SK-N-SH treated with all-trans-retinoic acid at 6 μM for 48 hours (cell line): ENCODE measurements around the gene INHBB.

Experiments
- ATAC-seq: fragments of 200-7000 bp; cut with Tn5 transposase; 3 replicates; pipeline ENCODE4 v1.9.1; 2020; ENCODE audit warnings: mild to moderate bottlenecking, moderate library complexity
- ARNTL ChIP-seq: fragments of 450-650 bp; formaldehyde crosslinking; IDR thresholded peaks from 2 replicates; pipeline ENCODE4 v1.5.0; 2020; ENCODE audit warnings: low read depth, mild to moderate bottlenecking, moderate library complexity, borderline replicate concordance
- BACH2 ChIP-seq: fragments of 250-450 bp; sonication (Bioruptor Pico); IDR thresholded peaks from 2 replicates; pipeline ENCODE4 v1.9.0; 2021; ENCODE audit warnings: mild to moderate bottlenecking, borderline replicate concordance
- CSDC2 ChIP-seq: fragments of 250-450 bp; sonication (Bioruptor Pico); IDR thresholded peaks from 2 replicates; pipeline ENCODE4 v1.5.0; 2020; ENCODE audit warnings: mild to moderate bottlenecking, moderate library complexity
- GLIS3 ChIP-seq: fragments of 250-450 bp; sonication (Bioruptor Pico); IDR thresholded peaks from 2 replicates; pipeline ENCODE4 v1.5.0; 2020; ENCODE audit warnings: mild to moderate bottlenecking, moderate library complexity
- ISL1 ChIP-seq: fragments of 250-450 bp; sonication (Bioruptor Pico); IDR thresholded peaks from 2 replicates; pipeline ENCODE4 v2.1.2; 2022; ENCODE audit warnings: mild to moderate bottlenecking, moderate library complexity
- PPARA ChIP-seq: fragments of 250-450 bp; sonication (Bioruptor Pico); IDR thresholded peaks from 2 replicates; pipeline ENCODE4 v1.5.0; 2020; ENCODE audit warnings: mild to moderate bottlenecking, borderline replicate concordance
- SNAI2 ChIP-seq: fragments of 250-450 bp; sonication (Bioruptor Pico); IDR thresholded peaks from 2 replicates; pipeline ENCODE4 v1.5.0; 2020; ENCODE audit warnings: mild to moderate bottlenecking, moderate library complexity
- TOX ChIP-seq: fragments of 250-450 bp; sonication (Bioruptor Pico); IDR thresholded peaks from 2 replicates; pipeline ENCODE4 v1.8.0; 2021; ENCODE audit warnings: mild to moderate bottlenecking, moderate library complexity, borderline replicate concordance
- ZC3H10 ChIP-seq: fragments of 250-450 bp; sonication (Bioruptor Pico); IDR thresholded peaks from 2 replicates; pipeline ENCODE4 v1.5.1; 2021; ENCODE audit warnings: mild to moderate bottlenecking, moderate library complexity
- ZFP30 ChIP-seq: fragments of 450-650 bp; formaldehyde crosslinking; IDR thresholded peaks from 2 replicates; pipeline ENCODE4 v1.5.0; 2022; ENCODE audit warnings: mild to moderate bottlenecking, moderate library complexity
- ZNF565 ChIP-seq: fragments of 450-650 bp; formaldehyde crosslinking; conservative IDR thresholded peaks from 2 replicates; pipeline ENCODE4 v1.5.0; 2020; ENCODE audit warnings: low read depth, mild to moderate bottlenecking, moderate library complexity
- ZNF8 ChIP-seq: fragments of 450-650 bp; formaldehyde crosslinking; IDR thresholded peaks from 2 replicates; pipeline ENCODE4 v1.5.0; 2020; ENCODE audit warnings: mild to moderate bottlenecking, moderate library complexity
- TF ChIP-seq, protein P1 (sequence below): fragments of 250-450 bp; sonication (Bioruptor Pico); IDR thresholded peaks from 2 replicates; pipeline ENCODE4 v1.5.1; 2020; ENCODE audit warnings: low read depth, mild to moderate bottlenecking, moderate library complexity
- TF ChIP-seq, protein P2 (sequence below): fragments of 250-450 bp; sonication (Bioruptor Pico); IDR thresholded peaks from 2 replicates; pipeline ENCODE4 v1.8.0; 2020; ENCODE audit warnings: mild to moderate bottlenecking, moderate library complexity, borderline replicate concordance
- TF ChIP-seq, protein P3 (sequence below): fragments of 250-450 bp; sonication (Bioruptor Pico); IDR thresholded peaks from 2 replicates; pipeline ENCODE4 v1.8.0; 2021; ENCODE audit warnings: low read depth, mild to moderate bottlenecking, moderate library complexity, borderline replicate concordance
- TF ChIP-seq, protein P4 (sequence below): fragments of 250-450 bp; sonication (Bioruptor Pico); IDR thresholded peaks from 2 replicates; pipeline ENCODE4 v1.5.1; 2021; ENCODE audit warnings: mild to moderate bottlenecking, moderate library complexity
- TF ChIP-seq, protein P5 (sequence below): fragments of 250-450 bp; sonication (Bioruptor Pico); IDR thresholded peaks from 2 replicates; pipeline ENCODE4 v1.5.0; 2020; ENCODE audit warnings: mild to moderate bottlenecking, moderate library complexity

Gene INHBB

DNA sequence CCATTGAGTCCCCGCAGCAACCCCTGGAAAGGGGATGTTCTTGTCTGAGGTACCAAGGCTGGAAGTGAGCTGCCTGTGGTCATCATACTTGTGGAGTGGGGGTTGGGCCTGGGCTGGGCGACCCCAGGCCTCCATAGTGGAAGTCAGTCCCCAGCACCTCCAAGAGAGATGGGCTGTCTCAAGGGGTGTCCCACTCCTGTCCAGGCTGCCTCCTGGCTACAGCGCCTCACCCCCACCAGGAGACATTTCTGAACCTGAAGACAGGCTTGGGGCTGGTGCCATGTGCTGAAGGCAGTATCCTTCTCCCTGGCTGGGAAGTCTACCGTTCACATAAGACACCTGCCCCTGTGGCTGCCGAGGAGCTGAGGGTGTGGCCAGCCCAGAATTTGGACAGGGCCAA, 28.9 kb downstream of the INHBB start:
- TF ChIP-seq ISL1 (CRISPR knock-in tag) (no peak), GLIS3 (CRISPR knock-in tag) (no peak), ZNF8 (CRISPR knock-in tag) (no peak), ZFP30 (no peak), BACH2 (CRISPR knock-in tag) (no peak), PPARA (no peak), SNAI2 (CRISPR knock-in tag) (no peak), CSDC2 (no peak), ZC3H10 (CRISPR knock-in tag) (no peak), ARNTL (CRISPR knock-in tag) (no peak), TOX (CRISPR knock-in tag) (no peak)
- TF ChIP-seq, protein P1, sequence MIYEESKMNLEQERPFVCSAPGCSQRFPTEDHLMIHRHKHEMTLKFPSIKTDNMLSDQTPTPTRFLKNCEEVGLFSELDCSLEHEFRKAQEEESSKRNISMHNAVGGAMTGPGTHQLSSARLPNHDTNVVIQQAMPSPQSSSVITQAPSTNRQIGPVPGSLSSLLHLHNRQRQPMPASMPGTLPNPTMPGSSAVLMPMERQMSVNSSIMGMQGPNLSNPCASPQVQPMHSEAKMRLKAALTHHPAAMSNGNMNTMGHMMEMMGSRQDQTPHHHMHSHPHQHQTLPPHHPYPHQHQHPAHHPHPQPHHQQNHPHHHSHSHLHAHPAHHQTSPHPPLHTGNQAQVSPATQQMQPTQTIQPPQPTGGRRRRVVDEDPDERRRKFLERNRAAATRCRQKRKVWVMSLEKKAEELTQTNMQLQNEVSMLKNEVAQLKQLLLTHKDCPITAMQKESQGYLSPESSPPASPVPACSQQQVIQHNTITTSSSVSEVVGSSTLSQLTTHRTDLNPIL (CRISPR knock-in tag), result no peak
- TF ChIP-seq, protein P2, sequence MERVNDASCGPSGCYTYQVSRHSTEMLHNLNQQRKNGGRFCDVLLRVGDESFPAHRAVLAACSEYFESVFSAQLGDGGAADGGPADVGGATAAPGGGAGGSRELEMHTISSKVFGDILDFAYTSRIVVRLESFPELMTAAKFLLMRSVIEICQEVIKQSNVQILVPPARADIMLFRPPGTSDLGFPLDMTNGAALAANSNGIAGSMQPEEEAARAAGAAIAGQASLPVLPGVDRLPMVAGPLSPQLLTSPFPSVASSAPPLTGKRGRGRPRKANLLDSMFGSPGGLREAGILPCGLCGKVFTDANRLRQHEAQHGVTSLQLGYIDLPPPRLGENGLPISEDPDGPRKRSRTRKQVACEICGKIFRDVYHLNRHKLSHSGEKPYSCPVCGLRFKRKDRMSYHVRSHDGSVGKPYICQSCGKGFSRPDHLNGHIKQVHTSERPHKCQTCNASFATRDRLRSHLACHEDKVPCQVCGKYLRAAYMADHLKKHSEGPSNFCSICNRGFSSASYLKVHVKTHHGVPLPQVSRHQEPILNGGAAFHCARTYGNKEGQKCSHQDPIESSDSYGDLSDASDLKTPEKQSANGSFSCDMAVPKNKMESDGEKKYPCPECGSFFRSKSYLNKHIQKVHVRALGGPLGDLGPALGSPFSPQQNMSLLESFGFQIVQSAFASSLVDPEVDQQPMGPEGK (CRISPR knock-in tag), result no peak
- TF ChIP-seq, protein P3, sequence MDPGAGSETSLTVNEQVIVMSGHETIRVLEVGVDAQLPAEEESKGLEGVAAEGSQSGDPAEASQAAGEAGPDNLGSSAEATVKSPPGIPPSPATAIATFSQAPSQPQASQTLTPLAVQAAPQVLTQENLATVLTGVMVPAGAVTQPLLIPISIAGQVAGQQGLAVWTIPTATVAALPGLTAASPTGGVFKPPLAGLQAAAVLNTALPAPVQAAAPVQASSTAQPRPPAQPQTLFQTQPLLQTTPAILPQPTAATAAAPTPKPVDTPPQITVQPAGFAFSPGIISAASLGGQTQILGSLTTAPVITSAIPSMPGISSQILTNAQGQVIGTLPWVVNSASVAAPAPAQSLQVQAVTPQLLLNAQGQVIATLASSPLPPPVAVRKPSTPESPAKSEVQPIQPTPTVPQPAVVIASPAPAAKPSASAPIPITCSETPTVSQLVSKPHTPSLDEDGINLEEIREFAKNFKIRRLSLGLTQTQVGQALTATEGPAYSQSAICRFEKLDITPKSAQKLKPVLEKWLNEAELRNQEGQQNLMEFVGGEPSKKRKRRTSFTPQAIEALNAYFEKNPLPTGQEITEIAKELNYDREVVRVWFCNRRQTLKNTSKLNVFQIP (CRISPR knock-in tag), result no peak
- TF ChIP-seq, protein P4, sequence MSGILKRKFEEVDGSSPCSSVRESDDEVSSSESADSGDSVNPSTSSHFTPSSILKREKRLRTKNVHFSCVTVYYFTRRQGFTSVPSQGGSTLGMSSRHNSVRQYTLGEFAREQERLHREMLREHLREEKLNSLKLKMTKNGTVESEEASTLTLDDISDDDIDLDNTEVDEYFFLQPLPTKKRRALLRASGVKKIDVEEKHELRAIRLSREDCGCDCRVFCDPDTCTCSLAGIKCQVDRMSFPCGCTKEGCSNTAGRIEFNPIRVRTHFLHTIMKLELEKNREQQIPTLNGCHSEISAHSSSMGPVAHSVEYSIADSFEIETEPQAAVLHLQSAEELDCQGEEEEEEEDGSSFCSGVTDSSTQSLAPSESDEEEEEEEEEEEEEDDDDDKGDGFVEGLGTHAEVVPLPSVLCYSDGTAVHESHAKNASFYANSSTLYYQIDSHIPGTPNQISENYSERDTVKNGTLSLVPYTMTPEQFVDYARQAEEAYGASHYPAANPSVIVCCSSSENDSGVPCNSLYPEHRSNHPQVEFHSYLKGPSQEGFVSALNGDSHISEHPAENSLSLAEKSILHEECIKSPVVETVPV, result no peak
- TF ChIP-seq, all 23 proteins: peak for 0
- ATAC-seq, result no peak

DNA sequence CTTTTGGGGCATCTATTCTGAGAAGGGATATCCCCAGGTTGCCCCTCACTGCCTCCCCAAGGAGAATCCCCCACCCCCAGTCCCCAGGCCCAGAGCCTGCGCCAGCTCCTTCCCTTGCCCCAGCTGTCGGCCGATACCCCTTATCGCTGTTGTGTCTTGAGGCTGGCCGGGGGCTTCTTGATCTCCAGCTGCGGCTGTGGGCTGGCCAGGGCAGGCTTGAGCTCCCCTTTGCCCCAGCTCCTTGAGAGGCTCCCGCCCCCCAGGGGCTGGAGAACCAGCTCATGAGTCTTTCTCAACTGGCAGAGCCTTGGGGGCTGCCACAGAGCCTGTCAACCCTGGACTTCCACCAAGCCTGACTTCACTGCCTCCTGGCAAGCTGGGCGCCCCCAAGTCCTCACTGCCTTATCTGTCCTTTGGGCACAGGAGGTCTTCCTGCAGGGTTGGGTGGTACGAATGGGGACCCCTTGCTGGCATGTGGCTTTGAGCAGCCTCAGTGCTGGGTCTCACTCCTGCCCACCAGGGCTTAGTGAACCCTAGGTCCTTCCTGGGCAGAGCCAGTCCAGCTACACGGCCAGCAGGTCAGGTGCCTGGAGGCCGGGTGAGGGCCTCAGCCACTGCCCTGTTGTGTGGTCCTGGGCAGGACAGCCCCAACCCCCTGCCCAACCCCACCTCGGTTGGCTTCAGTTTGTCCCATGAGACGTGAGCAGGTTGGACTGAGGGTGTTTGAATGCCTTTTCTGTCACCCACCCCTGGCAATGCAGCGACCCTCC, 29.5 kb downstream of the INHBB start:
- TF ChIP-seq ZNF565 (CRISPR knock-in tag) (no peak), GLIS3 (CRISPR knock-in tag) (no peak)
- TF ChIP-seq, all 23 proteins: peak for 0
- no peak for ATAC-seq

DNA sequence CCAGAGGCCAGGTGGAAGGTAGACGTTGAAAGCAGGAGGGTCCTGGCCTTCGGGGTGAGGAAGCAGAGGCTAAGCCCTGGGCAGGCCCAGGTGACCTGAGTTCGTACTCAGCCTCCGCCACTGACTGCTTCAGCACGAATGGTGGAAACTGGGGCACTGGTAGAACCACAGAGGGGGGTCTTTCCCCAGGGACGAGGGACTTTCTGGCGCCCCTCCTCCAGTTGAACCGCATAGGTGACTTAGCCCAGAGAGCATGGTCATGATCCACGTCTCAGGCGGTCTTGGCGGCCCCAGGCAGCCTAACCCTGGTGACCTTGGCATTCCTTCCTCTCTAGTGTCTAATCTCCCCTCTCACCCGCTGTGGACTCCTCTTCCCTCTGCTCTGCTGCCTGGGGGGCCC, 30.2 kb downstream of the INHBB start:
- TF ChIP-seq ARNTL (CRISPR knock-in tag) (no peak), ZC3H10 (CRISPR knock-in tag) (no peak)
- TF ChIP-seq, protein P5, sequence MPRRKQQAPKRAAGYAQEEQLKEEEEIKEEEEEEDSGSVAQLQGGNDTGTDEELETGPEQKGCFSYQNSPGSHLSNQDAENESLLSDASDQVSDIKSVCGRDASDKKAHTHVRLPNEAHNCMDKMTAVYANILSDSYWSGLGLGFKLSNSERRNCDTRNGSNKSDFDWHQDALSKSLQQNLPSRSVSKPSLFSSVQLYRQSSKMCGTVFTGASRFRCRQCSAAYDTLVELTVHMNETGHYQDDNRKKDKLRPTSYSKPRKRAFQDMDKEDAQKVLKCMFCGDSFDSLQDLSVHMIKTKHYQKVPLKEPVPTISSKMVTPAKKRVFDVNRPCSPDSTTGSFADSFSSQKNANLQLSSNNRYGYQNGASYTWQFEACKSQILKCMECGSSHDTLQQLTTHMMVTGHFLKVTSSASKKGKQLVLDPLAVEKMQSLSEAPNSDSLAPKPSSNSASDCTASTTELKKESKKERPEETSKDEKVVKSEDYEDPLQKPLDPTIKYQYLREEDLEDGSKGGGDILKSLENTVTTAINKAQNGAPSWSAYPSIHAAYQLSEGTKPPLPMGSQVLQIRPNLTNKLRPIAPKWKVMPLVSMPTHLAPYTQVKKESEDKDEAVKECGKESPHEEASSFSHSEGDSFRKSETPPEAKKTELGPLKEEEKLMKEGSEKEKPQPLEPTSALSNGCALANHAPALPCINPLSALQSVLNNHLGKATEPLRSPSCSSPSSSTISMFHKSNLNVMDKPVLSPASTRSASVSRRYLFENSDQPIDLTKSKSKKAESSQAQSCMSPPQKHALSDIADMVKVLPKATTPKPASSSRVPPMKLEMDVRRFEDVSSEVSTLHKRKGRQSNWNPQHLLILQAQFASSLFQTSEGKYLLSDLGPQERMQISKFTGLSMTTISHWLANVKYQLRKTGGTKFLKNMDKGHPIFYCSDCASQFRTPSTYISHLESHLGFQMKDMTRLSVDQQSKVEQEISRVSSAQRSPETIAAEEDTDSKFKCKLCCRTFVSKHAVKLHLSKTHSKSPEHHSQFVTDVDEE (CRISPR knock-in tag), result no peak
- ATAC-seq, result no peak
